ENCODE data around the gene MSH4. TPM values are rescaled to one million over a fixed set of nuclear protein-coding genes. Genes with fewer than 3 reads are reported as not detected.

MSH4 gene
- total and polyA plus RNA-seq, 2 experiments from 2014 or later: 0.06 TPM; not detected in 1

- no peak for DNase-seq (ENCODE audit: low read depth in 1 of 2, low spot score in 1 of 2)
- no peaks in the 10 kb centered on the region for H3K36me3 ChIP-seq
Measured at GRCh38 chr1:75861831-75862230, 65.1 kb downstream of the MSH4 start.

DNA sequence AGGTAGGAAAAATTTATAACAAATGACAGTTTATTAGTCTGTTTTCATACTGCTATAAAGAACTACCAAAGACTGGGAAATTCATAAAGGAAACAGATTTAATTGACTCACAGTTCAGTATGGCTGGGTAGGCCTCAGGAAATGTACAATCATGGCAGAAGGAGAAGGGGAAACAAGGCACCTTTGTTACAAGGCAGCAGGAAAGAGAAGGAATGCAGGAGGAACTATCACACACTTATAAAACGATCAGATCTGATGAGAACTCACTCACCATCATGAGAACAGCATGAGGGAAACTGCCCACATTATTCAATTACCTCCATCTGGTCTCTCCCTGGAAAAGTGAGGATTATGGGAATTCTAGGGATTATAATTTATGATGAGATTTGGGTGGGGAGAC is 74.3 kb downstream of the MSH4 start:
- Histone ChIP-seq H3K27me3 (no peaks in the 10 kb centered on the region), H3K4me1 (ENCODE audit: low read depth) (no peaks in the 10 kb centered on the region), H3K27ac (no peak overlapping the region)

More at GRCh38 chr1:75861831-75862230, 65.1 kb downstream of the MSH4 start:
- H3K4me3 ChIP-seq: no peak overlapping the region
- H3K27me3 ChIP-seq: no peaks in the 10 kb centered on the region
- H3K9me3 ChIP-seq (ENCODE audit: low read depth): no peaks in the 10 kb centered on the region
- no peak overlapping the region for H3K27ac ChIP-seq
- TF ChIP-seq, protein P1, sequence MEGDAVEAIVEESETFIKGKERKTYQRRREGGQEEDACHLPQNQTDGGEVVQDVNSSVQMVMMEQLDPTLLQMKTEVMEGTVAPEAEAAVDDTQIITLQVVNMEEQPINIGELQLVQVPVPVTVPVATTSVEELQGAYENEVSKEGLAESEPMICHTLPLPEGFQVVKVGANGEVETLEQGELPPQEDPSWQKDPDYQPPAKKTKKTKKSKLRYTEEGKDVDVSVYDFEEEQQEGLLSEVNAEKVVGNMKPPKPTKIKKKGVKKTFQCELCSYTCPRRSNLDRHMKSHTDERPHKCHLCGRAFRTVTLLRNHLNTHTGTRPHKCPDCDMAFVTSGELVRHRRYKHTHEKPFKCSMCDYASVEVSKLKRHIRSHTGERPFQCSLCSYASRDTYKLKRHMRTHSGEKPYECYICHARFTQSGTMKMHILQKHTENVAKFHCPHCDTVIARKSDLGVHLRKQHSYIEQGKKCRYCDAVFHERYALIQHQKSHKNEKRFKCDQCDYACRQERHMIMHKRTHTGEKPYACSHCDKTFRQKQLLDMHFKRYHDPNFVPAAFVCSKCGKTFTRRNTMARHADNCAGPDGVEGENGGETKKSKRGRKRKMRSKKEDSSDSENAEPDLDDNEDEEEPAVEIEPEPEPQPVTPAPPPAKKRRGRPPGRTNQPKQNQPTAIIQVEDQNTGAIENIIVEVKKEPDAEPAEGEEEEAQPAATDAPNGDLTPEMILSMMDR (IDR thresholded peaks at IDR 0.05; ENCODE audit: low read depth, low read length): no peak
- no peaks in the 10 kb centered on the region for H3K4me1 ChIP-seq (ENCODE audit: low read depth)

DNA sequence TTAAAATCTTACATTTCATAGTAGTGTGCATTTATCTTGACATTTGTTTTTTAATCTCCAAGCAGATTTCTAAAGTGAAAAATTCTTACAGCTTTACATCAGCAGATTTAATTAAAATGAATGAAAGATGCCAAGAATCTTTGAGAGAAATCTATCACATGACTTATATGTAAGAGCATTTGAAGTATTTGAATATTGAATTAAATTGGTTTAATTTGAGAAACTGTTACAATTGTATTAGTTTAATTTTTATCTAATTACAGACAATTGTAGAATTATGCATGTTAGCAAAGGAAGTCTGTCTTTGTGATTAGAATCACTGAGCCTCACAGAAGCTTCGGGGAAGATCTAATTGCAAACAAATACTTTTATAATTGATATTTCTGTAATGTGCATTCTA is 83.3 kb downstream of the MSH4 start:
- H3K9me3 ChIP-seq (ENCODE audit: low read depth): no peaks in the 10 kb centered on the region
- no peak overlapping the region for H3K4me3 ChIP-seq
- TF ChIP-seq, protein P1 (IDR thresholded peaks at IDR 0.05; ENCODE audit: low read depth, low read length): no peak
- no peak for DNase-seq (ENCODE audit: low read depth in 1 of 2, low spot score in 1 of 2)
- H3K27me3 ChIP-seq: no peaks in the 10 kb centered on the region
- no peaks in the 10 kb centered on the region for H3K4me1 ChIP-seq (ENCODE audit: low read depth)
- no peak overlapping the region for H3K27ac ChIP-seq
- no peaks in the 10 kb centered on the region for H3K36me3 ChIP-seq

More for the DNA sequence above, 74.3 kb downstream of the MSH4 start:
- H3K9me3 ChIP-seq (ENCODE audit: low read depth): no peaks in the 10 kb centered on the region
- DNase-seq (ENCODE audit: low read depth in 1 of 2, low spot score in 1 of 2): no peak
- no peaks in the 10 kb centered on the region for H3K36me3 ChIP-seq
- no peak overlapping the region for H3K4me3 ChIP-seq
- TF ChIP-seq, protein P1 (IDR thresholded peaks at IDR 0.05; ENCODE audit: low read depth, low read length): no peak

GRCh38 chr1:75884437-75884836 is 87.8 kb downstream of the MSH4 start:
- Histone ChIP-seq H3K27me3 (no peaks in the 10 kb centered on the region), H3K27ac (no peak overlapping the region), H3K4me3 (no peak overlapping the region), H3K9me3 (ENCODE audit: low read depth) (no peaks in the 10 kb centered on the region), H3K4me1 (ENCODE audit: low read depth) (no peaks in the 10 kb centered on the region), H3K36me3 (no peaks in the 10 kb centered on the region)
- DNase-seq (ENCODE audit: low read depth in 1 of 2, low spot score in 1 of 2): no peak
- TF ChIP-seq, protein P1 (IDR thresholded peaks at IDR 0.05; ENCODE audit: low read depth, low read length): no peak

GRCh38 chr1:75901371-75901770 is 104.7 kb downstream of the MSH4 start:
- Histone ChIP-seq H3K4me3 (no peak overlapping the region), H3K36me3 (no peaks in the 10 kb centered on the region), H3K27me3 (no peaks in the 10 kb centered on the region), H3K9me3 (ENCODE audit: low read depth) (no peaks in the 10 kb centered on the region), H3K27ac (no peak overlapping the region), H3K4me1 (ENCODE audit: low read depth) (no peaks in the 10 kb centered on the region)
- TF ChIP-seq, protein P1 (IDR thresholded peaks at IDR 0.05; ENCODE audit: low read depth, low read length): no peak
- DNase-seq (ENCODE audit: low read depth in 1 of 2, low spot score in 1 of 2): no peak

DNA sequence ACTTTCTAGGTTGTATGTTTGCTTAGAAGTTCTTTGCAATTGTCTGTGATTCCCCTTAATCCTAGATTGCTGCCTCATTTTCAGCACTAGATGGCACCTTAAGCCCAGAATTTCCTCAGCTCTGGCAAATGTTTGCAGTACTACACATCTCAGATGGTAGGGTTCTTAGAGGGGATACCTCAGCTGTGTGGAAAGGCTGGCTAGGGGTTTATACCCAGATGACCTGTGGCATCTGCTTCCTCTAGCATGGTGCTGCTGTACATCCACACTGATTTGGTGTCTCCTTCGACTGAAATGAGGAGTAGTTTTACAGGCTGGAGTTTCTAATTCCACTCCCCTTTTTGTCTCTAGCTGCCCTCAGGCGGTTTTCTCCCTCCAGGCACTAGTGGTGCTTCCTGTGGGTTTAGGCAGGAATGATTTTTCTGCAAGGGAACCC is 112.1 kb downstream of the MSH4 start:
- H3K36me3 ChIP-seq: no peaks in the 10 kb centered on the region
- H3K9me3 ChIP-seq (ENCODE audit: low read depth): no peaks in the 10 kb centered on the region
- peak; percentile 65 to 66 for DNase-seq (ENCODE audit: low read depth in 1 of 2, low spot score in 1 of 2)
- peaks cover 14% of the 10 kb centered on the region for H3K4me1 ChIP-seq (ENCODE audit: low read depth)
- H3K27ac ChIP-seq: no peak overlapping the region
- no peak overlapping the region for H3K4me3 ChIP-seq
- TF ChIP-seq, protein P1 (IDR thresholded peaks at IDR 0.05; ENCODE audit: low read depth, low read length): peak; percentile 67
- no peaks in the 10 kb centered on the region for H3K27me3 ChIP-seq

Measured in cardiac muscle cell (in vitro differentiated cells and primary cell).